Measurements from ENCODE around the gene HAUS7.

DNA sequence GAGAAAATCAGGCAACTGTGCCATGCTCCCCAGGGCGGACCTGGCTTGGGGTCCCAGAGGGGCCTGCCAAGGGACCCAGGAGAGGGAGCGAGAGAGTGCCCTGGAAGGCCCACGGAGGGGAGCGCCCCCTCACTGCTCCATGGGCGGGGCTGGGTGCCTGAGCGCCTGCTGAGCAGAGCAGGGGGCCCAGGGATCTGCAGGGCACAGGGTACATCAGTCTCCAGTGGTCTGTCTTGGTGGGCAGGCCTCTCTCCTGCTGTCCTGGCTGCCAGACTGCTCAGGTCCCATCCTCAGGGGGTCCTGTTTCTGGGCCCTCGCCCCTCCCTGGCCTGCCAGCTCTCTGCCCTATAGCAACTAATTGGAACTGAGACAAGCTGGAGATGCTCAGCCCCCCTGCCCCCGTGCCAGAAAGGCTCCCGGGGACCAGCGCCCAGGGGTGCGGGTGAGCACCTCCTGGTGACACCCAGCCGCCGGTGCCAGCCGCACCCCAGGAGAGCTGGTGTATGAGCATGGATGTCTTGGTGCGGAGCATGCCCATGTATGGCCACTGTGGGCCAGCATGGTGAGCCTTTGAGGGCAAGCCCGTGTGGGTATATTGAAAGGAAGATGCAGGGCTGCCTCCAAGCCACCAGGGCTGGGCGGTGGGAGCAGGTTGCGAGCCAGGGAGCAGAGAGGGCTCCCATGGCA lies 25.7 kb upstream of the HAUS7 start:
- TF ChIP-seq CTCF (IDR thresholded peaks at IDR 0.05) (no peak), POLR2A (IDR thresholded peaks at IDR 0.05) (no peak)

Measured in breast epithelium (tissue), 3 donors.